GM19397 (cell line): ENCODE data around the gene KLHL35.

ENCODE experiments used
- ATAC-seq: cut with Tn5 transposase; IDR thresholded peaks from one replicate; pipeline ENCODE4 v1.9.1; 2021; ENCODE audit warnings: mild to moderate bottlenecking, moderate library complexity; ENCODE audit not compliant: unreplicated experiment

Gene KLHL35

GRCh38 chr11:75442161-75442885, 9.3 kb upstream of the KLHL35 start:
- no peak for ATAC-seq

DNA sequence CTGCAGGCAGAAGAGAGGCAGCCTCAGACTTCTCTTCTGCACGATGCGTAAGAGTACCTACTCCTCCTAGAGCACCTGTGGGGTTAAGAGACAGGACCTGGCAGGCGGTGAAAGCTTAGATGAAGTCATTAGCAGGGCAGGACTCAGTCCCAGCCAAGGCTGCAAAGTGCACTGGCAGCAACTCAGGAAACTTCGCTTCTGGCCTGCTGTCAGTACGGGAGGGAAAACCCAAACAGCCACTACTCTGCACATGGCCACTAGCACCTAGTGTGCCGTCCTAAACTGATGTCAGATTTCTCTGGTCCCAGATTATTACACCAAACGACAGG, 8.8 kb upstream of the KLHL35 start:
- ATAC-seq = no peak

DNA sequence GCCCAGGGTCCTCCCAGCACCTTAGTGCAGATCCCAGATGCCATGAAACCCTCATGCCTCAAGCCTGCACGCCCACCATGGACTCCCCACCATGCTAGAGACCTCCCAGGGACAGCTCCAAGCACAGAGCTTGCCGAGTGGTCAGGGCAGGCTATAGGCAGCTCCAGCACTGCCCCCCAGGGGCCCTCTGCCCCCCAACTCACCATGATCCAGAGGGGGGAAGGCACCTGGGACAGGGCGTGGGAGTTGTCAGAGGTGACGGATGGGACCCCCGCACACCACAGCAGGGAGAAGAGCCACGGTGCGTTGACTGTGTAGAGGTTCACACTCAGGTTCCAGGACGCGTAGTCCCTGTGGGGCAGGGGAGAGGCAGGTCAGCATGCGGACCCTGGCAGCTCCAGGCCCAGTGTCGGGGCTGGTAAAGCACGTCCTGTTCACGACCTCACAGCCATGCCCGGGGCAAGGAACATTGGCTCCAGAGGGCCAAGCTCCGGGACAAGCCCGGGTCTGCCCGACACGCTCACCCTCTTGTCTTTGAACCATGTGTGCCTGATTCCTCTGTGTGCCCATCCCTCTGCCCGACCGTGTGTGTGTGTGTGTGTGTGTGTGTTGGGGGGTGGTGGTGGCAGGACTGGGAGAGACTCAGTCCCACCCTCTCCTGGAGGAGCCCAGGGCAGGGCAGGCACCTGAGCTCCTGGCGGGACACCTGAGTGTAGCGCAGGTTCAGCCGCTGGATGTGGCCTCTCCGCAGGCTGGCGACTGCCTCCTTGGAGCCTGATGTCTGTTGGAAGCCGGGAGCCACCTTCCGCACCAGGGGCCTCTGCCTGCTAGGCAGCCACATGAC, 8.2 kb upstream of the KLHL35 start:
- ATAC-seq = no peak

- ATAC-seq = no peak
These were observed 6.6 kb upstream of the KLHL35 start for GRCh38 chr11:75439495-75440120.

DNA sequence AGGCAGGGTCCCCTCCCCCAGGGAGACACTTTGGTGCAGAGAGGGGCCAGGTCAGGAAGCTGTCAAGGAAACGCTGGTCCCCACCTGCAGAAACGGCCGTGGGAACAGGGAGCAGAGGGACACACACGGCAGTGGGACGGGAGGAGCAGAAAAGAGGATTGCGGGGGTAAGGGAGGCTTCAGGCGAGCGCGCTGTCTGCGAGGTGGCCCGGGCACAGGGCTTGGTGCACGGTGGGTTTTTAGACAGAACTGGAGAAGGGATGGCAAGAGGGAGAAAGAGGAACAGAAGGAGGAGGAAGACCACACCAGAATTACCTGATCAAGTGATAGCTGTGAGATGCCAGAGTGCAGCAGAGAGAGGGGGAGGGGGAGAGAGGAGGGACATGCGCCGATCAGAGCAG, 6.0 kb upstream of the KLHL35 start:
- no peak for ATAC-seq

DNA sequence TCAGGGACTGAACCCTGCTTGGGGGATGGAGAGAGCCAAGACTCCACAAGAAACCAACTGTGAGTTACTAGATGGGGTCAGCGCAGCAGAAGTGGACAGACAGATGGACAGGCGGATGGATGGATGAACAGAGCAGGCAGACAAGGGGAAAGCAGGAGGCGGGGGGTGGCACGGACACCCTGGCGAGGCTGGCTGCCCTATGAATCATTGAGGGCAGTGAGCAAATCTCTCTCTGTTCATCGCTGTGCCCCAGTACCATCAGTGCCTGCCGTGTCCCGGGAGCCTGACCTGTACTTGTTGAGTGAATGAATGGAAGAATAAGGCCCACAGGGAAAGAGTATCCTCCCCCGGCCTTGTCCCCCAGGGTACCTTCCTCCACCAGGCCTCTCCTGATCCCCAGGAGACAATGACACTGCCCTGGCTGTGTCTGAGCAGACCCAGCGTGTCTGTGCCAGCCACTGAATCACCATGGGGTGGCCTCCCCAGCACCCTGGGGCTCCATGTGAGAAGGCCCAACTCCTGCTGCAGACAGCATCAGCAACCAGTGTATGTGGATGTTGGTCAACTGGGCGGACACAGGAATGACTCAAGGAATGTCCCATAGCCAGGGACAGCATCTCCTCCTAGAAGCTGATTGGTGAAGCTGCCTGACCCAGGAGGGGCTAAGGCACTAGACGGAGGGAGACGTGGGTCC, 5.1 kb upstream of the KLHL35 start:
- no peak for ATAC-seq

- no peak for ATAC-seq
These were observed 3.8 kb upstream of the KLHL35 start for GRCh38 chr11:75436806-75437205.

DNA sequence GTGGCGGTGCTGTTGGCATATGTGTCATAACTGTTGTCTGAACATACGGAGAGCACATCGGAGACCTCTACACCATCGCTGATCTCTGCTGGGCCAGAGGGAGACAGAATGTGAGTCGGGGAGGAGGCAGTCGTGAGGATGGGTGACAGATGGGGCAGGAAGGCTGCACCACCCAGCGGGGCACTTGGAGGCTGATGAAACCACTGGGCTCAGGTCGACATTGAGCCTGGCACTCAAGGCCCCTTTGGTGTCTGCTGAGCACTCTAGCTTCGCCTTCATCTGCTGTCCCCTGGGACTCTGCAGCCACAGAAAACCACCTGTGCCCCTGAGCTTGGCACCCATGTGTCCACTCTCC, 2.5 kb upstream of the KLHL35 start:
- no peak for ATAC-seq

GRCh38 chr11:75434886-75435570, 2.0 kb upstream of the KLHL35 start:
- ATAC-seq = no peak

- no peak for ATAC-seq
These were observed 1.0 kb upstream of the KLHL35 start for GRCh38 chr11:75434051-75434450.

- ATAC-seq = no peak
These were observed 440 bp upstream of the KLHL35 start for GRCh38 chr11:75433443-75433842.

- no peak for ATAC-seq
These were observed 1.2 kb downstream of the KLHL35 start for GRCh38 chr11:75431533-75432525.

GRCh38 chr11:75430714-75431532, 2.1 kb downstream of the KLHL35 start:
- no peak for ATAC-seq

- no peak for ATAC-seq
These were observed 2.9 kb downstream of the KLHL35 start for GRCh38 chr11:75429902-75430713.

GRCh38 chr11:75429641-75429901, 3.4 kb downstream of the KLHL35 start:
- ATAC-seq = no peak

DNA sequence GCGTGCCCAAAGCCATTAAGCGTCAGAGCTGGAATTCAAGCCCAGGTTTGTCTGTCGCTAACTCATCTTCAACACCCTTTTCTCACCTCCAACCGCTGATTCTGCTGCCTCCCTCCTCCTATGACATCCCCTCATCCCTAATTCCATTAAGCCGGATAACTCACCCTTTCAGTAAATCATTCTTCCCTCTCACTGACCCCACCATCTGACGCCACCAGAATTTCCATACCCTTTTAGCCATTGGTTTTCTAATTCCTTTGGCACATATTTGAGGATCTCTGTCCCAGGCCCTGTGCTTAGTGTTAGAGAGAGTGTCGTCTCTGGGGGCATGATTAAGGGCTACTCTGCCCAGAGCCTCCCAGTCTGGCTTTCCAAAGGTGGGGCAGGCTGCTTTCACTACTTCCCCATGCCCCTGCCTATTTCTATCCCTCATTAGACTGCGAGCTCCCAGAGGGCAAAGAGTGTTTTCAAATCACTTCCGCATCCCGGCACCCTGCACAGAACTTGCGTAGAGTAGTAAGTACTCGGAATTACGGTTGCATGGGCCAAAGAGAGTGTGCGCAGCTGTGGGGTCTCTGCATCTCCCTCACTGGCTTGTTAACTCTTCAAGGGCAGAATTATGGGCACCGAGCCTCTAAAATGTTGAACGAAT, 3.9 kb downstream of the KLHL35 start:
- ATAC-seq = no peak

- peak; percentile 74 for ATAC-seq
These were observed 4.7 kb downstream of the KLHL35 start for GRCh38 chr11:75428281-75428724.

DNA sequence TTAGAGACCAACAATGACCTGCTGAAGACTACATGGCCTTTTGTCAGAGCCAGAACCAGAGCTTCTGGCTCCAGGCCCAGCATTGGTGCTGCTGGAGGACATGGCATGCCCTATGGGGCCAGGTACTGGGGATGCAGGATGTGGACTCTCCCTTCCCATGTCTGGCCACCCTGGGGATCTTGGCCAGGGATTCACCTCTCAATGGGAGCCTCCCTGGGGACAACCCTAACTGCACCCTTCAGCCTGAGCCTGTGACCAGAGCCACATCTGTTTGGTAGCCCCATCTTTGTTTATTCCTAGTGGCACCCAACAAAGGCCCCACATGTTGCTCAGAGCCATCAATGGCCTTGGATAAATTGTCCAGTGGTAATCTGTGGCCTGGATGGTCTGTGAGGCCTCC, 5.8 kb downstream of the KLHL35 start:
- ATAC-seq = no peak
